GM12878 (cell line): ENCODE measurements around the gene TNRC6B. TPM values are rescaled to one million over a fixed set of nuclear protein-coding genes. Genes with fewer than 3 reads are reported as not detected.

Experiments used
- CBX5 ChIP-seq: sonication (generic); IDR thresholded peaks from 2 replicates; pipeline ENCODE4 v1.6.1; 2016; ENCODE audit warnings: low read depth, moderate library complexity, mild to moderate bottlenecking, inconsistent platforms
- CEBPB ChIP-seq, 2 experiments: fragments of 150-350 bp in 1 of 2; IDR thresholded peaks; 2 replicates each; pipeline ENCODE4 v1.6.1; 2012 to 2014; ENCODE audit warnings: low read depth in 2 of 2, low read length in 2 of 2, borderline replicate concordance in 1 of 2, inconsistent platforms in 1 of 2
- DPF2 ChIP-seq: fragments of 450-650 bp; IDR thresholded peaks from 2 replicates; pipeline ENCODE4 v1.6.1; 2017; ENCODE audit warnings: mild to moderate bottlenecking
- KDM1A ChIP-seq: fragments of 200-600 bp; sonication (generic); IDR thresholded peaks from 2 replicates; pipeline ENCODE4 v1.6.1; 2016; ENCODE audit warnings: borderline replicate concordance
- MEF2A ChIP-seq: IDR thresholded peaks from 2 replicates; pipeline ENCODE4 v1.6.1; 2011; ENCODE audit warnings: low read depth, mild to moderate bottlenecking, low read length, moderate library complexity; ENCODE audit not compliant: insufficient read depth
- MTA3 ChIP-seq: IDR thresholded peaks from 2 replicates; pipeline ENCODE4 v1.6.1; 2012; ENCODE audit warnings: low read length, inconsistent platforms, borderline replicate concordance
- MYB ChIP-seq: fragments of 150-350 bp; IDR thresholded peaks from 2 replicates; pipeline ENCODE4 v1.6.1; 2014; ENCODE audit warnings: mild to moderate bottlenecking, low read depth, low read length, borderline replicate concordance
- NR2F1 ChIP-seq: fragments of 450-650 bp; conservative IDR thresholded peaks from 2 replicates; pipeline ENCODE4 v1.6.1; 2017; ENCODE audit warnings: mild to moderate bottlenecking
- PML ChIP-seq: IDR thresholded peaks from 2 replicates; pipeline ENCODE4 v1.6.1; 2012; ENCODE audit warnings: low read length, inconsistent platforms
- POLR2A ChIP-seq: IDR thresholded peaks from 2 replicates; pipeline ENCODE4 v1.6.1; 2011; ENCODE audit warnings: low read depth, mild to moderate bottlenecking, low read length
- SIN3A ChIP-seq: IDR thresholded peaks from 2 replicates; pipeline ENCODE4 v1.6.1; 2012; ENCODE audit warnings: low read depth, low read length, improper control_type of control experiment
- polyA plus RNA-seq, 11 experiments: library from polyadenylated mRNA; depleted of rRNA in 4 of 11; unstranded in 6 of 11; stranded (reverse) in 5 of 11; fragments of >200 nt; fragmentation: Nextera tagmentation in 4 of 11; fragmentation: Illumina TruSeq in 1 of 11; extraction: Ambion mirVana in 4 of 11; extraction: Trizol in 1 of 11; gene quantifications; 1 replicate in 1 of 11; 2 replicates in 10 of 11; pipeline versions ENCODE4 v1.2.1 to v1.2.3, GENCODE V29; 2011 to 2016; ENCODE audit warnings: inconsistent platforms in 2 of 11, missing spikeins in 2 of 11, low read depth in 1 of 11
- total RNA-seq, 4 experiments: library from RNA; depleted of rRNA in 3 of 4; stranded (reverse); fragments of >200 nt in 3 of 4; fragmentation: Illumina TruSeq in 1 of 4; extraction: Trizol in 1 of 4; gene quantifications; 2 replicates each; pipeline versions ENCODE4 v1.2.1 to v1.2.3, GENCODE V29; 2013 to 2021
- TF ChIP-seq, protein P1 (sequence below): fragments of 450-650 bp; IDR thresholded peaks from 2 replicates; pipeline ENCODE4 v1.6.1; 2017; ENCODE audit warnings: mild to moderate bottlenecking, low read depth, inconsistent platforms; ENCODE audit not compliant: poor library complexity, severe bottlenecking
- TF ChIP-seq, protein P2 (sequence below): IDR thresholded peaks from 2 replicates; pipeline ENCODE4 v1.6.1; 2011; ENCODE audit warnings: borderline replicate concordance, low read depth, mild to moderate bottlenecking, moderate library complexity, mixed read lengths, low read length; ENCODE audit not compliant: insufficient read depth; ENCODE audit errors: extremely low read length
- TF ChIP-seq, protein P3 (sequence below): IDR thresholded peaks from 2 replicates; pipeline ENCODE4 v1.6.1; 2011; ENCODE audit warnings: low read depth, mild to moderate bottlenecking, low read length, moderate library complexity, borderline replicate concordance; ENCODE audit errors: extremely low read depth

The TNRC6B gene
- total and polyA plus RNA-seq, 10 of the 15 experiments (the other 5 are each of a cell fraction or from before 2014, with no cell fraction given), result 3.6 to 32.8 (median 16.4) TPM

GRCh38 chr22:40323681-40324171 lies 146.0 kb downstream of the TNRC6B start (continued):
- TF ChIP-seq, protein P1, sequence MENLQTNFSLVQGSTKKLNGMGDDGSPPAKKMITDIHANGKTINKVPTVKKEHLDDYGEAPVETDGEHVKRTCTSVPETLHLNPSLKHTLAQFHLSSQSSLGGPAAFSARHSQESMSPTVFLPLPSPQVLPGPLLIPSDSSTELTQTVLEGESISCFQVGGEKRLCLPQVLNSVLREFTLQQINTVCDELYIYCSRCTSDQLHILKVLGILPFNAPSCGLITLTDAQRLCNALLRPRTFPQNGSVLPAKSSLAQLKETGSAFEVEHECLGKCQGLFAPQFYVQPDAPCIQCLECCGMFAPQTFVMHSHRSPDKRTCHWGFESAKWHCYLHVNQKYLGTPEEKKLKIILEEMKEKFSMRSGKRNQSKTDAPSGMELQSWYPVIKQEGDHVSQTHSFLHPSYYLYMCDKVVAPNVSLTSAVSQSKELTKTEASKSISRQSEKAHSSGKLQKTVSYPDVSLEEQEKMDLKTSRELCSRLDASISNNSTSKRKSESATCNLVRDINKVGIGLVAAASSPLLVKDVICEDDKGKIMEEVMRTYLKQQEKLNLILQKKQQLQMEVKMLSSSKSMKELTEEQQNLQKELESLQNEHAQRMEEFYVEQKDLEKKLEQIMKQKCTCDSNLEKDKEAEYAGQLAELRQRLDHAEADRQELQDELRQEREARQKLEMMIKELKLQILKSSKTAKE, result no peak
- TF ChIP-seq MTA3 (no peak), CBX5 (no peak), SIN3A (no peak), PML (no peak), DPF2 (no peak), MEF2A (no peak), MYB (no peak), NR2F1 (no peak), POLR2A (no peak), CEBPB (IDR thresholded peaks at IDR 0.05; ENCODE audit: borderline replicate concordance in 1 of 2, low read depth in 2 of 2, low read length in 2 of 2) (no peak), KDM1A (no peak)
- TF ChIP-seq, protein P2, sequence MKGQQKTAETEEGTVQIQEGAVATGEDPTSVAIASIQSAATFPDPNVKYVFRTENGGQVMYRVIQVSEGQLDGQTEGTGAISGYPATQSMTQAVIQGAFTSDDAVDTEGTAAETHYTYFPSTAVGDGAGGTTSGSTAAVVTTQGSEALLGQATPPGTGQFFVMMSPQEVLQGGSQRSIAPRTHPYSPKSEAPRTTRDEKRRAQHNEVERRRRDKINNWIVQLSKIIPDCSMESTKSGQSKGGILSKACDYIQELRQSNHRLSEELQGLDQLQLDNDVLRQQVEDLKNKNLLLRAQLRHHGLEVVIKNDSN, result no peak
- TF ChIP-seq, protein P3, sequence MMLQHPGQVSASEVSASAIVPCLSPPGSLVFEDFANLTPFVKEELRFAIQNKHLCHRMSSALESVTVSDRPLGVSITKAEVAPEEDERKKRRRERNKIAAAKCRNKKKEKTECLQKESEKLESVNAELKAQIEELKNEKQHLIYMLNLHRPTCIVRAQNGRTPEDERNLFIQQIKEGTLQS, result no peak
